Measurements from ENCODE around the gene AKT1S1. TPM values are rescaled to one million over a fixed set of nuclear protein-coding genes. Genes with fewer than 3 reads are reported as not detected.

Gene AKT1S1
- total RNA-seq, 1 experiment from 2014 or later: 14.0 TPM

GRCh38 chr19:49872245-49873128 lies 4.7 kb downstream of the AKT1S1 start:
- DNase-seq (ENCODE audit: low spot score): no peak
- in situ Hi-C loops (cut with HindIII; ENCODE audit: low sequenced_read_pairs): no loop called here

GRCh38 chr19:49871349-49871985 lies 5.7 kb downstream of the AKT1S1 start:
- in situ Hi-C loops (cut with HindIII; ENCODE audit: low sequenced_read_pairs): no loop called here
- DNase-seq (ENCODE audit: low spot score): no peak

GRCh38 chr19:49870309-49870901 lies 6.8 kb downstream of the AKT1S1 start:
- DNase-seq (ENCODE audit: low spot score): no peak
- in situ Hi-C loops (cut with HindIII; ENCODE audit: low sequenced_read_pairs): no loop called here

- DNase-seq (ENCODE audit: low spot score): peak; percentile 100
- in situ Hi-C loops (cut with HindIII; ENCODE audit: low sequenced_read_pairs): no loop called here
Observed at GRCh38 chr19:49869484-49870308, 7.5 kb downstream of the AKT1S1 start.

GRCh38 chr19:49869009-49869483 lies 8.1 kb downstream of the AKT1S1 start:
- in situ Hi-C loops (cut with HindIII; ENCODE audit: low sequenced_read_pairs): no loop called here
- no peak for DNase-seq (ENCODE audit: low spot score)

GRCh38 chr19:49866933-49867782 lies 10.0 kb downstream of the AKT1S1 start, which contains the start of gene PNKP:
TSS of gene PNKP (minus strand) at chr19:49867576. CDS start at chr19:49867204, 372 bp downstream.
- DNase-seq (ENCODE audit: low spot score): peak; percentile 96
- in situ Hi-C loops (cut with HindIII; ENCODE audit: low sequenced_read_pairs): no loop called here

GRCh38 chr19:49864890-49865289 lies 12.3 kb downstream of the AKT1S1 start:
- in situ Hi-C loops (cut with HindIII; ENCODE audit: low sequenced_read_pairs): no loop called here

GRCh38 chr19:49863935-49864320 lies 13.2 kb downstream of the AKT1S1 start:
- in situ Hi-C loops (cut with HindIII; ENCODE audit: low sequenced_read_pairs): no loop called here
- no peak for DNase-seq (ENCODE audit: low spot score)

More at GRCh38 chr19:49864890-49865289, 12.3 kb downstream of the AKT1S1 start:
- no peak for DNase-seq (ENCODE audit: low spot score)

GRCh38 chr19:49863254-49863934 lies 13.8 kb downstream of the AKT1S1 start:
- in situ Hi-C loops (cut with HindIII; ENCODE audit: low sequenced_read_pairs): no loop called here
- DNase-seq (ENCODE audit: low spot score): no peak

GRCh38 chr19:49862391-49863253 lies 14.5 kb downstream of the AKT1S1 start:
- no peak for DNase-seq (ENCODE audit: low spot score)
- in situ Hi-C loops (cut with HindIII; ENCODE audit: low sequenced_read_pairs): no loop called here

- in situ Hi-C loops (cut with HindIII; ENCODE audit: low sequenced_read_pairs): no loop called here
Observed at GRCh38 chr19:49861541-49862378, 15.4 kb downstream of the AKT1S1 start.

GRCh38 chr19:49861107-49861506 lies 16.0 kb downstream of the AKT1S1 start:
- peak; percentile 48 for DNase-seq (ENCODE audit: low spot score)
- in situ Hi-C loops (cut with HindIII; ENCODE audit: low sequenced_read_pairs): no loop called here

More at GRCh38 chr19:49861541-49862378, 15.4 kb downstream of the AKT1S1 start:
- no peak for DNase-seq (ENCODE audit: low spot score)

- no peak for DNase-seq (ENCODE audit: low spot score)
- in situ Hi-C loops (cut with HindIII; ENCODE audit: low sequenced_read_pairs): no loop called here
Observed at GRCh38 chr19:49860336-49861102, 16.6 kb downstream of the AKT1S1 start.

GRCh38 chr19:49859682-49860335 lies 17.3 kb downstream of the AKT1S1 start:
- no peak for DNase-seq (ENCODE audit: low spot score)
- in situ Hi-C loops (cut with HindIII; ENCODE audit: low sequenced_read_pairs): no loop called here
